Lower lobe of right lung (tissue), 2 donors: ENCODE data around the gene CRTC1. TPM values are rescaled to one million over a fixed set of nuclear protein-coding genes. Genes with fewer than 3 reads are reported as not detected.

Source experiments
- ATAC-seq, 2 donors: fragments of 200-7000 bp; cut with Tn5 transposase; one replicate each; pipeline ENCODE4 v1.9.1; 2020 to 2022; ENCODE audit warnings: mild to moderate bottlenecking in 2 of 2, moderate library complexity in 2 of 2
- DNase-seq: peaks from one replicate; pipeline ENCODE4 v3.0.0-alpha.2; 2020
- H3K27ac ChIP-seq: fragments of 200-600 bp; one replicate; pipeline ENCODE4 v1.8.0; 2022
- H3K27me3 ChIP-seq: fragments of 200-600 bp; one replicate; pipeline ENCODE4 v1.8.0; 2022; ENCODE audit warnings: low read depth
- H3K36me3 ChIP-seq: fragments of 200-600 bp; one replicate; pipeline ENCODE4 v1.8.0; 2022; ENCODE audit warnings: mild to moderate bottlenecking
- H3K4me1 ChIP-seq: fragments of 200-600 bp; one replicate; pipeline ENCODE4 v1.8.0; 2022
- H3K4me3 ChIP-seq: fragments of 200-600 bp; one replicate; pipeline ENCODE4 v1.8.0; 2022; ENCODE audit warnings: mild to moderate bottlenecking
- H3K9me3 ChIP-seq: fragments of 200-600 bp; one replicate; pipeline ENCODE4 v1.8.0; 2022
- intact Hi-C: fragments of 100-400 bp; cut with DNase I; formaldehyde crosslinking; loops from one replicate; pipeline ENCODE4 v1.11.0; 2022
- total RNA-seq: library from RNA; stranded (reverse); fragmentation: NEBNext Ultra II Directional; extraction: Animal tissue kit (Norgen Biotek cat#: 25700); gene quantifications from one replicate; pipeline ENCODE4 v1.2.1, GENCODE V29; 2021
- TF ChIP-seq, protein P1 (sequence below): fragments of 200-600 bp; IDR thresholded peaks from one replicate; pipeline ENCODE4 v1.8.0; 2022; ENCODE audit warnings: antibody characterized with exemption, mild to moderate bottlenecking
- donor health status: DM: no; HTN: yes; CAD: no; lungs with severe emphysema.

Gene CRTC1
- total RNA-seq, 1 donor from 2014 or later: 16.2 TPM

DNA sequence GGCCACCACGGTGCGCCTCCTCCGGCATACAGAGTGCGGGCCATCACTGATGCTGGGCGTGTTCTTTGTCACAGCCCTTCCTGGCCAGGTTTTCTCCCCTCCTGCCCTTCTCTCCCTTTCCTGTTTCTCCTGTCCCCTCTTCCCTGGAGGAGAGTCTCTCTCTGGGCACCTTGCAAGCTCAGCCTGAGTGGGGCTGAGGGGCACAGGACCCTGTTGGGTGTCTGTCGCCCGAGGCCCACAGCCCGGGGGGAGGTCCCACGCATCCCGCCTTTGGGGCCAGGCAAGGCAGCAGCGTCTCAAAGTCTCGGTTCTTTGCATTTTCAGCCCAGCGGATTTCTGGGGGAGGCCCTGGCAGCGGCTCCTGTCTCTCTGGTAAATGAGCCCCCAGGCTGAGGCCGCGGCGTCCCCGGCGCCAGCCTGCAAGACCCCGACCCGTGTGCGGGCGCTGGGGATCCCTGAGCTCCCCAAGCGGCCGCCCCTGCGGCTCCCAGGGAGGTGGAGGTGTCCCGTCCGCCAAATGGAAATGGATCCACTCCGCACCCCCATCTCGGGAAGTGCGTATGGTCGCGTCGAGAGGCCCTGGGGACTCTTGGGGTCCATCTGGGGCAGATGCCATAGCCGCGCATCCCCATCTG, 60.4 kb downstream of the CRTC1 start:
- no peak overlapping the region for H3K4me3 ChIP-seq
- TF ChIP-seq, protein P1, sequence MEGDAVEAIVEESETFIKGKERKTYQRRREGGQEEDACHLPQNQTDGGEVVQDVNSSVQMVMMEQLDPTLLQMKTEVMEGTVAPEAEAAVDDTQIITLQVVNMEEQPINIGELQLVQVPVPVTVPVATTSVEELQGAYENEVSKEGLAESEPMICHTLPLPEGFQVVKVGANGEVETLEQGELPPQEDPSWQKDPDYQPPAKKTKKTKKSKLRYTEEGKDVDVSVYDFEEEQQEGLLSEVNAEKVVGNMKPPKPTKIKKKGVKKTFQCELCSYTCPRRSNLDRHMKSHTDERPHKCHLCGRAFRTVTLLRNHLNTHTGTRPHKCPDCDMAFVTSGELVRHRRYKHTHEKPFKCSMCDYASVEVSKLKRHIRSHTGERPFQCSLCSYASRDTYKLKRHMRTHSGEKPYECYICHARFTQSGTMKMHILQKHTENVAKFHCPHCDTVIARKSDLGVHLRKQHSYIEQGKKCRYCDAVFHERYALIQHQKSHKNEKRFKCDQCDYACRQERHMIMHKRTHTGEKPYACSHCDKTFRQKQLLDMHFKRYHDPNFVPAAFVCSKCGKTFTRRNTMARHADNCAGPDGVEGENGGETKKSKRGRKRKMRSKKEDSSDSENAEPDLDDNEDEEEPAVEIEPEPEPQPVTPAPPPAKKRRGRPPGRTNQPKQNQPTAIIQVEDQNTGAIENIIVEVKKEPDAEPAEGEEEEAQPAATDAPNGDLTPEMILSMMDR: no peak
- H3K27me3 ChIP-seq: no peaks in the 10 kb centered on the region
- H3K9me3 ChIP-seq: no peaks in the 10 kb centered on the region
- no peak for DNase-seq
- no peaks in the 10 kb centered on the region for H3K36me3 ChIP-seq
- intact Hi-C loops: no loop called here
- H3K27ac ChIP-seq: no peak overlapping the region
- H3K4me1 ChIP-seq: peaks cover 32% of the 10 kb centered on the region
- no peak for ATAC-seq

DNA sequence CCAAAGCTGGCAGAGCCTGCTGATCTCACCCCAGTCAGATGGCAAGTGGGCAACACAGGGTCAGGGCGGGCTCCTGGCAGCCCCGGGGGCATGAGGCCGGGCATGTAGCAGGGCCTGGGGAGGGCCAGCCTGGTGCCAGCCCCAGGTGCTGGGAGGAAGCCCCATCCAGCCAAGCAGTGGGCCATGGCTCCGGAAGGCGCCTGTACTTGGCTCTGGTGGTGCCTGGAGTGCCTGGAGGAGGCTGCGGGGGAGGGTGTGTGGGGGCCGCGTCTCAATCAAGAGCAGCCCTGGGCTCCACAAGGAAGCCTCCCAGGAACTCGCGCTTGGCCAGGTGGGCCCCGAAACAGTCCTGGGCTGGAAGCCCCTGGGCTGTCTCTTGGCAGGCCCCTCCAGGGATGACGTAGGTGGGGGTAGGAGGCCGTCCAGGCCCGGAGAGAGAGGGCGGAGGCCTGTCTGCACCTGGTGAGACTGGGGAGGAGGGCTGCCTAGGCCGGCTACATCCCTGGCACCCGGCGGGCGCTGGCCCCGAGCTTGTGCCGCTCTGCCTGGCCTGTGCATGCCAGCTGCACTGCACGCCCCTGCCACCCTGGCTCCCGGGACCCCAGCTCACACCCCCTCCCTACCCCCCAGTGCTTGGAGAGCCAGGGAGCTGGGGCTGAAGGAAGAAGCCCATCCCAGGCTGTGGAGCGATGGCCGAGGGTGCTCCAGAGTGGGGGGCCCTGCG, 61.7 kb downstream of the CRTC1 start:
- intact Hi-C loops: no loop called here

GRCh38 chr19:18745931-18746330, 62.5 kb downstream of the CRTC1 start:
- TF ChIP-seq, protein P1: no peak
- intact Hi-C loops: no loop called here
- Histone ChIP-seq H3K36me3 (peaks cover 7% of the 10 kb centered on the region), H3K9me3 (no peaks in the 10 kb centered on the region), H3K4me1 (peaks cover 27% of the 10 kb centered on the region), H3K27ac (no peak overlapping the region), H3K4me3 (no peak overlapping the region), H3K27me3 (no peaks in the 10 kb centered on the region)
- DNase-seq (no peak), ATAC-seq (no peak)

More for the DNA sequence above, 61.7 kb downstream of the CRTC1 start:
- Histone ChIP-seq H3K9me3 (no peaks in the 10 kb centered on the region), H3K27ac (no peak overlapping the region), H3K4me1 (peaks cover 32% of the 10 kb centered on the region), H3K36me3 (peaks cover 3% of the 10 kb centered on the region), H3K27me3 (no peaks in the 10 kb centered on the region), H3K4me3 (no peak overlapping the region)
- ATAC-seq: no peak
- TF ChIP-seq, protein P1: no peak
- DNase-seq: no peak

DNA sequence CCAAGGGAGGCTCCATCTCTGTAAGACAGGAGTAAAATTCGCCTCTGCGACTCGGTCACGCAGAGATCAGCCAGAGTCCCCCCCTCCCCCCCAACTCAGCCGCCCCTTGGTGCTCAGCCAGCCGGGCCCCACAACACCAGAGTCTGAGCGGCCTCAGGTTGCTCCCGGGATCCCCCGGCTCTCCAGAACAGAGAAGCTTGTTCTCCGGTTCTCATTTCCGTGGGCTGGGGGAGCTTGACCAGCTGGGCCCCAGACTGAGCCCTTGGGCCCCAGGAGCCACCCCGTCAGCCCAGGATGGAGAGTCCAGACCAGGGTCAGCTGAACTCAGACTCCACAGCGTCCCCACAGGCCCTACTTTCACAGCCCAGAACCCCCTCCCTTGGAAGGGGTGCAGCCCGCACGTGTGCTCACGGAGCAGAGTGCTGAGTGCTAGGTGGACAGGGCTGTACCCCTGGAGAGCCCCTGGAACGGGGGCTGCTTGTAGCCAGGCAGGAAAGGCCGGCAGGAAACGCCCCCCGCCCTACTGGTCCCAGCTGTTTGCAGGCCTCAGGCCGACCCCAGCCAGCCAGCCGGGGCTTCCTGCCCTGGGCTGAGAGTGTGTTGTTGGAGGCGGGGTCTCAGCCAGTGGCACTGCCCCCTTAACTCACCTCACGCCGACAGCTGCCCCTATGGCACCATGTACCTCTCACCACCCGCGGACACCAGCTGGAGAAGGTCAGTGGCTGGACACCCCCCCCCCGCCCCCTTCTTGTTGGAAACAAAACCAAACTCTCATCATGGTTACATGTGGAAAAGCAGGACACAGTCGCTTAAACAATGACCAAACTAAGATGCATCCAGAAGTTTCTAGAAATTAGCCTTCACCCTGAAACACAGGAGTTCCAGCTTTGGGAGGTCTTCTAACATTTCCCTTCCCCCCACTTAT, 63.2 kb downstream of the CRTC1 start:
- Histone ChIP-seq H3K9me3 (no peaks in the 10 kb centered on the region), H3K4me1 (peaks cover 21% of the 10 kb centered on the region), H3K27me3 (no peaks in the 10 kb centered on the region), H3K4me3 (no peak overlapping the region), H3K36me3 (peaks cover 7% of the 10 kb centered on the region), H3K27ac (no peak overlapping the region)
- DNase-seq: no peak
- no peak for ATAC-seq
- TF ChIP-seq, protein P1: no peak
- intact Hi-C loops: no loop called here

- no peak overlapping the region for H3K4me3 ChIP-seq
- H3K27me3 ChIP-seq: no peaks in the 10 kb centered on the region
- H3K27ac ChIP-seq: no peak overlapping the region
- no peaks in the 10 kb centered on the region for H3K4me1 ChIP-seq
- intact Hi-C loops: no loop called here
- TF ChIP-seq, protein P1: no peak
- no peaks in the 10 kb centered on the region for H3K9me3 ChIP-seq
- DNase-seq (no peak), ATAC-seq (no peak)
- peaks cover 18% of the 10 kb centered on the region for H3K36me3 ChIP-seq
Measured at GRCh38 chr19:18749362-18750231, 66.1 kb downstream of the CRTC1 start.
